HepG2 (cell line): ENCODE data around the gene ETV5. TPM values are rescaled to one million over a fixed set of nuclear protein-coding genes. Genes with fewer than 3 reads are reported as not detected.

Experiments used
- ATAC-seq: fragments of 200-7000 bp; cut with Tn5 transposase; 3 replicates; pipeline ENCODE4 v1.9.1; 2020; ENCODE audit warnings: mild to moderate bottlenecking, moderate library complexity
- BruUV-seq: library from RNA; stranded (reverse); fragments of 400-500 nt; replicated peaks from 2 replicates; lab custom pipeline; 2021; lab: Mats Ljungman, UMichigan
- CTCF ChIA-PET: fragments of 300-600 bp; formaldehyde crosslinking; extraction: SDS; loops from one replicate; lab custom pipeline; 2021; ENCODE audit warnings: low total read pairs, inconsistent platforms, low intra/inter-chr PET ratio; lab: Yijun Ruan, JAX
- POLR2A ChIA-PET: fragments of 350-600 bp; sonication (Branson Sonifier 250); formaldehyde crosslinking; loops from one replicate; lab custom pipeline; 2020; ENCODE audit warnings: antibody characterized with exemption, inconsistent platforms; lab: Yijun Ruan, JAX
- DNase-seq: peaks from one replicate; pipeline ENCODE4 v3.0.0-alpha.2; 2015; ENCODE audit warnings: low spot score
- FAIRE-seq: peaks from 3 replicates; lab custom pipeline; 2011; peaks lifted over from hg19 to GRCh38; lab: Jason Lieb, UNC
- H2AFZ ChIP-seq: one replicate; pipeline ENCODE4 v1.6.1; 2011; ENCODE audit warnings: low read length, inconsistent platforms
- H3K27ac ChIP-seq: fragments of 300-600 bp; 3 replicates; pipeline ENCODE4 v1.8.0; 2011; ENCODE audit warnings: mixed run types, mild to moderate bottlenecking, mixed read lengths, low read length, inconsistent platforms; ENCODE audit not compliant: insufficient read depth; ENCODE audit errors: extremely low read length
- H3K27me3 ChIP-seq, 2 experiments: fragments of 200-600 bp in 1 of 2; 2 replicates in 1 of 2; 3 replicates in 1 of 2; pipeline versions ENCODE4 v1.6.0 to v1.8.0; 2011; ENCODE audit warnings: low read length in 2 of 2, mild to moderate bottlenecking in 2 of 2, moderate library complexity in 2 of 2, inconsistent platforms in 1 of 2; ENCODE audit not compliant: insufficient read depth in 2 of 2, control insufficient read depth in 1 of 2
- H3K36me3 ChIP-seq, 2 experiments: fragments of 200-600 bp in 1 of 2; replicated peaks in 1 of 2; 2 replicates in 1 of 2; 3 replicates in 1 of 2; pipeline versions ENCODE4 v1.5.1 to v1.8.0; 2011; ENCODE audit warnings: low read length in 2 of 2, inconsistent platforms in 1 of 2; ENCODE audit not compliant: insufficient read depth in 2 of 2, control insufficient read depth in 1 of 2
- H3K4me1 ChIP-seq: 2 replicates; pipeline ENCODE4 v1.5.1; 2012; ENCODE audit warnings: low read length, inconsistent platforms; ENCODE audit not compliant: insufficient read depth
- H3K4me2 ChIP-seq: 2 replicates; pipeline ENCODE4 v1.6.0; 2011; ENCODE audit warnings: low read depth, low read length, inconsistent platforms
- H3K4me3 ChIP-seq, 3 experiments: fragments of 200-600 bp in 1 of 3; sonication (generic), shearing (Covaris generic) in 1 of 3; replicated peaks in 1 of 3; 2 replicates each; pipeline ENCODE4 v1.5.1; 2011 to 2016; ENCODE audit warnings: low read length in 3 of 3, inconsistent platforms in 2 of 3, low read depth in 2 of 3, mild to moderate bottlenecking in 2 of 3, control low read depth in 1 of 3, mixed read lengths in 1 of 3; ENCODE audit not compliant: insufficient read depth in 1 of 3
- H3K79me2 ChIP-seq: one replicate; pipeline ENCODE4 v1.6.1; 2011; ENCODE audit warnings: low read length, inconsistent platforms; ENCODE audit not compliant: insufficient read depth
- H3K9ac ChIP-seq: 2 replicates; pipeline ENCODE4 v1.6.0; 2011; ENCODE audit warnings: mild to moderate bottlenecking, low read depth, low read length, inconsistent platforms; ENCODE audit not compliant: insufficient read depth
- H3K9me3 ChIP-seq: 2 replicates; pipeline ENCODE4 v1.5.1; 2012; ENCODE audit warnings: mild to moderate bottlenecking, low read length
- H4K20me1 ChIP-seq: 2 replicates; pipeline ENCODE4 v1.6.0; 2011; ENCODE audit warnings: inconsistent platforms, mild to moderate bottlenecking, low read length, moderate library complexity; ENCODE audit not compliant: insufficient read depth
- ATF1 ChIP-seq: IDR thresholded peaks from 2 replicates; pipeline ENCODE4 v1.6.1; 2016; ENCODE audit warnings: mild to moderate bottlenecking, control low read depth
- GZF1 ChIP-seq: sonication (generic); formaldehyde crosslinking; IDR thresholded peaks from 2 replicates; pipeline ENCODE4 v1.5.1; 2020; ENCODE audit warnings: mild to moderate bottlenecking, missing genetic modification reagents
- MBD4 ChIP-seq: IDR thresholded peaks from 2 replicates; pipeline ENCODE4 v1.6.1; 2012; ENCODE audit warnings: low read length, inconsistent platforms, borderline replicate concordance
- NFAT5 ChIP-seq: sonication (generic); formaldehyde crosslinking; IDR thresholded peaks from 2 replicates; pipeline ENCODE4 v1.4.0; 2020; ENCODE audit warnings: missing genetic modification reagents
- NFATC3 ChIP-seq: sonication (generic); formaldehyde crosslinking; IDR thresholded peaks from 2 replicates; pipeline ENCODE4 v1.5.1; 2020; ENCODE audit warnings: mild to moderate bottlenecking, missing genetic modification reagents
- POLR2AphosphoS2 ChIP-seq: IDR thresholded peaks from 2 replicates; pipeline ENCODE4 v1.6.1; 2011; ENCODE audit warnings: low read depth, low read length, improper control_type of control experiment
- PRDM15 ChIP-seq: sonication (generic); formaldehyde crosslinking; IDR thresholded peaks from 2 replicates; pipeline ENCODE4 v1.4.0; 2020; ENCODE audit warnings: missing genetic modification reagents
- PRMT3 ChIP-seq: sonication (generic); formaldehyde crosslinking; IDR thresholded peaks from 2 replicates; pipeline ENCODE4 v1.8.1; 2022; ENCODE audit warnings: low read depth, mild to moderate bottlenecking, moderate library complexity, missing genetic modification reagents, borderline replicate concordance
- RBM39 ChIP-seq: fragments of 200-400 bp; formaldehyde crosslinking; IDR thresholded peaks from one replicate; pipeline ENCODE4 v1.6.1; 2018; ENCODE audit warnings: antibody characterized with exemption, mild to moderate bottlenecking, low read depth, low read length; ENCODE audit not compliant: poor library complexity, severe bottlenecking
- ZC3H4 ChIP-seq: sonication (generic); formaldehyde crosslinking; IDR thresholded peaks from 2 replicates; pipeline ENCODE4 v1.4.0; 2020; ENCODE audit warnings: missing genetic modification reagents, borderline replicate concordance
- ZFP36L1 ChIP-seq: sonication (generic); formaldehyde crosslinking; IDR thresholded peaks from 2 replicates; pipeline ENCODE4 v1.8.0; 2022; ENCODE audit warnings: mild to moderate bottlenecking, missing genetic modification reagents, moderate library complexity
- ZMAT3 ChIP-seq: sonication (generic); formaldehyde crosslinking; conservative IDR thresholded peaks from 2 replicates; pipeline ENCODE4 v1.7.0; 2021; ENCODE audit warnings: missing genetic modification reagents
- ZNF460 ChIP-seq: sonication (generic); formaldehyde crosslinking; IDR thresholded peaks from 2 replicates; pipeline ENCODE4 v1.5.1; 2020; ENCODE audit warnings: missing genetic modification reagents, mild to moderate bottlenecking, borderline replicate concordance
- ZNF543 ChIP-seq: sonication (generic); formaldehyde crosslinking; IDR thresholded peaks from 2 replicates; pipeline ENCODE4 v1.4.0; 2020; ENCODE audit warnings: mild to moderate bottlenecking, missing genetic modification reagents
- ZNF589 ChIP-seq: sonication (generic); formaldehyde crosslinking; conservative IDR thresholded peaks from 2 replicates; pipeline ENCODE4 v1.8.0; 2022; ENCODE audit warnings: mild to moderate bottlenecking, moderate library complexity, missing genetic modification reagents
- ZSCAN20 ChIP-seq: sonication (generic); formaldehyde crosslinking; IDR thresholded peaks from 2 replicates; pipeline ENCODE4 v1.4.0; 2020; ENCODE audit warnings: missing genetic modification reagents, mild to moderate bottlenecking, borderline replicate concordance
- ZSCAN29 ChIP-seq: sonication (generic); formaldehyde crosslinking; conservative IDR thresholded peaks from 2 replicates; pipeline ENCODE4 v1.4.0; 2020; ENCODE audit warnings: mild to moderate bottlenecking, missing genetic modification reagents
- WGBS: methylation state at CpG from one replicate; pipeline ENCODE4 v1.1.6; 2017; ENCODE audit warnings: low lambda C conversion rate; 5-methylcytosine and 5-hydroxymethylcytosine counted together
- in situ Hi-C: cut with HindIII; loops from 2 replicates; pipeline ENCODE4 v1.10.0; 2017; ENCODE audit warnings: low pct_unique_long_range_greater_than_20kb; ENCODE audit not compliant: extremely low pct_ligation_motif_present
- intact Hi-C: fragments of 100-400 bp; cut with micrococcal nuclease; formaldehyde crosslinking; loops from one replicate; pipeline ENCODE4 v1.10.0; 2022; ENCODE audit not compliant: unreplicated experiment
- polyA plus RNA-seq, 8 experiments: library from polyadenylated mRNA; depleted of rRNA in 3 of 8; stranded (reverse) in 7 of 8; unstranded in 1 of 8; fragments of >200 nt; fragmentation: Illumina TruSeq in 4 of 8; extraction: Trizol in 4 of 8; gene quantifications; 2 replicates each; pipeline versions ENCODE4 v1.2.1 to v1.2.3, GENCODE V29; 2011 to 2016; ENCODE audit warnings: low read depth in 4 of 8, missing spikeins in 1 of 8, mixed read lengths in 1 of 8; ENCODE audit not compliant: insufficient read depth in 1 of 8
- total RNA-seq, 5 experiments: library from RNA; depleted of rRNA; stranded (reverse); fragments of >200 nt; fragmentation: Illumina TruSeq; extraction: Trizol; gene quantifications; 2 replicates each; pipeline ENCODE4 v1.2.3, GENCODE V29; 2016; ENCODE audit warnings: low read depth in 1 of 5

Gene ETV5
- total and polyA plus RNA-seq, 2 of the 13 experiments (the other 11 are each of a cell fraction or from before 2014, with no cell fraction given), result 52.9 to 57.2 TPM

- TF ChIP-seq ZNF543 (CRISPR knock-in tag) (no peak), ZSCAN20 (CRISPR knock-in tag) (no peak), ATF1 (CRISPR knock-in tag) (no peak), NFAT5 (CRISPR knock-in tag) (no peak), ZMAT3 (CRISPR knock-in tag) (no peak), ZNF589 (CRISPR knock-in tag) (no peak), NFATC3 (CRISPR knock-in tag) (no peak), ZC3H4 (CRISPR knock-in tag) (no peak), GZF1 (CRISPR knock-in tag) (no peak), RBM39 (no peak), PRMT3 (CRISPR knock-in tag) (no peak), PRDM15 (CRISPR knock-in tag) (no peak), ZSCAN29 (CRISPR knock-in tag) (no peak), ZNF460 (CRISPR knock-in tag) (no peak), POLR2AphosphoS2 (no peak), MBD4 (no peak), ZFP36L1 (no peak)
- Histone ChIP-seq H3K79me2 (peaks cover 40% of the 10 kb centered on the region), H3K9ac (no peak overlapping the region), H2AFZ (no peak overlapping the region), H3K4me2 (no peak overlapping the region), H3K27ac (no peak overlapping the region), H3K36me3 (peaks cover 13 to 74% of the 10 kb centered on the region in 2 experiments), H3K4me1 (peaks cover 12% of the 10 kb centered on the region; the same call in 1 of the 2 replicates), H3K9me3 (no peaks in the 10 kb centered on the region), H4K20me1 (peaks cover 9% of the 10 kb centered on the region), H3K4me3 (no peak overlapping the region), H3K27me3 (no peaks in the 10 kb centered on the region)
- no peak for DNase-seq
- intact Hi-C loops (no loop called here), in situ Hi-C loops (no loop called here)
- 95% methylated on average over 8 of the region's 8 CpGs for WGBS
- ChIA-PET POLR2A (no interaction called here), CTCF (no interaction called here)
- no peak for FAIRE-seq
- ATAC-seq, result no peak
- no TSS peak for BruUV-seq
Observed at GRCh38 chr3:186082150-186082549, 26.7 kb downstream of the ETV5 start.
